Measurements from ENCODE around the gene KLHDC10.
"Not testable (repeated sequence)": the region's sequence is repeated elsewhere in the genome, so short reads cannot be mapped to it uniquely, and the experiment has no call there.

Gene KLHDC10

GRCh38 chr7:130114776-130115175, 44.4 kb downstream of the KLHDC10 start:
- in situ Hi-C loops (cut with MboI; ENCODE audit: low sequenced_read_pairs) = no loop called here

DNA sequence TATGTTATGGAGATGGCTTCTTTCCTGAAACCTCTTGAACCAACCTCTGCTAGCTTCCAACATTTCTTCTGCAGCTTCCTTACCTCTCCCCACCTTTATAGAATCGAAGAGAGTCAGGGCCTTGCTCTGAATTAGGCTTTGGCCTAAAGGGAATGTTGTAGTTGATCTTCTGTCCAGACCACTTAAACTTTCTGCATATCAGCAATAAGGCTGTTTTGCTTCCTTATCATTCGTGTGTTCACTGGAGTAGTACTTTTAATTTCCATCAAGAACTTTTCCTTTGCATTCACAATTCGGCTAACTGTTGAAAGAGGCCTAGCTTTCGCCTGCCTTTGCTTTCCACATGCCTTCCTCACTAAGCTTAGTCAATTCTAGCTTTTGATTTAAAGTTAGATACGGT, 48.0 kb downstream of the KLHDC10 start:
- in situ Hi-C loops (cut with MboI; ENCODE audit: low sequenced_read_pairs) = no loop called here

- in situ Hi-C loops (cut with MboI; ENCODE audit: low sequenced_read_pairs) = no loop called here
Measured at GRCh38 chr7:130118801-130119200, 48.5 kb downstream of the KLHDC10 start.

DNA sequence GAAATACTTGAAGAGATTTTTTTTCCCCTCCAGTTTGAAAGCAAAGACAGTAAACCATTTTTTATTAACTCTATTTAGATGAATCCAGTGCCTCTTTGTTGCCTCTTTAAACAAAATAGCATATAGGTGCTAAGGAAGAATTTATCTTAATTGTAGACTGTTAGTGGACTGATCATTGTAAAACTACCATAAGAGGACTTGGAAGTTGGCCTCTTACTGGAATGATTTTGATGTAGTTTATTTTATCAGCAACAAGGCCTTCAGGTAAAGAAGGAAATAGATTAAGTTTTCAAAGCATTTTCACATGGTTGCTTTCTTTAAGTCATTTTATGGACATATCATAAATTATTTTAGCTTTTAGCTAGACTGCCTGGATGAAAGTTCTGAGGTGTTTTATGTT, 53.2 kb downstream of the KLHDC10 start:
- in situ Hi-C loops (cut with MboI; ENCODE audit: low sequenced_read_pairs) = no loop called here

DNA sequence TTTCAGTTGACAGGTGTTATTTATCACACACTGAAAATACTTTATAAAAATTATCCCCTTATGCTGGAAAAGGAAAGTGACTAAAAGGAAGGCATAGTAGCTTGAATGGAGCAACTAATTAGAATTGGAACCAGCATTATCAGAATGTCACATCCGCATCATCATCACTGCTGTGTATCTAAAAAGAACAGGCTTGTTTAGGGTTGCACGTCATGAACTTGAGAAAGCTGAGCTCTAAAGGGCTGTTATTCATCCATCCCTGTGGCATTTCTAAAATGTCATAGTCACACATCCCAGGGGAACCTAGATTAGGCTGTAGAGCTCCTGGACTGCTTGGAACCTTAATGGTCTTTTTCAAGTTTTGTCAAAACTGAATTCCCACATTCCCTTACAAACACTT, 54.4 kb downstream of the KLHDC10 start:
- in situ Hi-C loops (cut with MboI; ENCODE audit: low sequenced_read_pairs) = no loop called here

- in situ Hi-C loops (cut with MboI; ENCODE audit: low sequenced_read_pairs) = not testable (repeated sequence)
Measured at GRCh38 chr7:130126840-130127239, 56.5 kb downstream of the KLHDC10 start.

- in situ Hi-C loops (cut with MboI; ENCODE audit: low sequenced_read_pairs) = no loop called here
Measured at GRCh38 chr7:130127404-130127803, 57.1 kb downstream of the KLHDC10 start.

DNA sequence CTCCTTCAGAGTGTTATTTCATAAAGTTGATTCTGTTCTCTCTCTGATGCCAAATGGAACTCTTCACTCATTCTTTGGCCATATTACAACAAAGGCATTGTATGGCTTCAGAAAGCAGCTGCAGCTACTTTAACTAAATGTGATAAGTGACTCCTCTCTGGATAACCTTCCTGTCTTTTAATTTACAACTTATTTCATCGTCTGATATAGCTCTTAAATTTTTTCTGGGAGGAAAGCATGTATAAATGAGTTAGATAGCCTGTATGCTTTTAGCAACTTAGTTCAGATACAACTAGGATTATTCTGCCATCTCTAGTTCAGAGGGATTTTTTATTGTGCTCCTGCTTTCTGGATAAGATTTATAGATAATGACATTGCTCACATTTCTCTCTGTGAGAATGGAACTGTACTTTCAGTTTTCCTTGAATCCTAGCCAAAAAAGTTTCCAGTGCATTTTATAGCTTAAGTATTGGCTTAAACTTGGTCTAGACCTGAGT, 57.5 kb downstream of the KLHDC10 start:
- in situ Hi-C loops (cut with MboI; ENCODE audit: low sequenced_read_pairs) = no loop called here

DNA sequence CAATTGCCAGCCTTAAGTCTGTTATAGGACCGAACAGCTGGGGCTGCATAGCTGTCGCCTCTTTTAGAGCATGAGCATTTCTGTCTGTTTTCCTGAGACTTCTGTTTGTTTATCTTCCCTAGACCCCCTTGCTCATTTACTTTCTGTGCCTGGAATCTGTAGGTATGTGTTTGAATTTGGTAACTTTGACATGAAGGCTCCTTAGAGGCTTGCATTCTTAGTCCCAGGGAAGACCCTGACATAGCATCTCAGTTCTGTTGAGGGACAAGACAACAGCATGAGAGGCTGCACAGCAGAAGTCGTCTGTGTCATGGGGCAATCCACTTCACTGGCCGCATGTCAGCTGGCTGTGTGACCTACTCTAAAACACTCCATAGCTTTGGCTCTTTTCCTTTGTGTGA, 58.7 kb downstream of the KLHDC10 start:
- in situ Hi-C loops (cut with MboI; ENCODE audit: low sequenced_read_pairs) = no loop called here

DNA sequence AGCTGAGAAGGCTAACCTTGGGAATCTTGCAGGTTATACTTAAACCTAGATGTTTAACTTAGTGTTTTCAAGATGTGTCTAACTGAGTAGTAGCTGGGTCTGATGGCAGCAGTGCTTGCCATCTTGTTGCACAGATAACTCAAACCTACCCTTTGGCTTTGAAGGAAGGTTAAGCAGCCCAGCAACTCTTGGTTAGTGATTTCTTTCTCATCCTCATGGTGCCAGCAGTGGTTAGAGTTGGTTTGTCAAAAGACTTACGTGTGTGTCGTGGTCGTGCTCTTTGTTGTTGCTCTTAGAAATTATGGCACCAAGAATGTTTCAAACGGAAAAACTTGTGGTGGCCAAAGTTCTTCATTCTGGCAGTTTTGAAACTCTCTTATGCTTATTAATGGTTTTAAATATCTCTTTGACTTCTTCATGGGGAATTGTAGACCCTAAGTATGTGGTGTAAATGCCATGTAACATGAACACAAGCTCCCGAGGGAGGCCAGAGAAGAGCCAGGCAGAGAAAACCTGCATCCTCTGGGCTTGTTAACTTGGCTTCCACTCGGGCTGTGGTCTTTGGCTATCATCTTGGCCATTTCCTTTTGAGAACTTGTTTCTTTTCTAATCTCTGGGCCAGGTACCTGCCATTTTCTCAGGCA, 61.0 kb downstream of the KLHDC10 start:
- in situ Hi-C loops (cut with MboI; ENCODE audit: low sequenced_read_pairs) = no loop called here

GRCh38 chr7:130131964-130132875, 61.9 kb downstream of the KLHDC10 start:
- in situ Hi-C loops (cut with MboI; ENCODE audit: low sequenced_read_pairs) = no loop called here

GRCh38 chr7:130133029-130133782, 62.9 kb downstream of the KLHDC10 start:
- in situ Hi-C loops (cut with MboI; ENCODE audit: low sequenced_read_pairs) = no loop called here

DNA sequence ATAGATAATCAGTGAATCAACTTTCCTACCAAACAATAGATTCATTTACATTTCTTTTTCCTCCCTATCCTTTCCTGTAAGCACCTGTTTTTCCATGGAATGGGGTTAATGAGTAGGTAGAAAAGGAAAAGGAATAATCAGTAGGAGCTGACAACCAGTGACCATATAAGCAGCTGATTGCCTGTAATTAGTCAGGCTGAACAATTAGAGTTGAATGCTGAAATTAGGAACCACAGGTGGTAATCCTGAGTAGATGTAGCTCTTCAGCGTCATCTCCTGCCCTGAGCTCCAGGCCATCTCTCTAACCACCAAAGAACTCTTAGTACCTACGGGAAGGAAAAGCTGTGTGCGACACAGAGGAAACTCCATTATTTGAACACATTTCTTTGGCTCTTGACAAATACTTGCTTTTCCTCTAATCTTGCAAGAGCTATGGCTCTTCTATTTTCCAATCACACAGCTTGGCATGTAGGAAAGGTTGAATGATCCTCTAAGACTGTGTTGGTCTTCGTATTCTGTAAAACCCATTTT, 63.8 kb downstream of the KLHDC10 start:
- in situ Hi-C loops (cut with MboI; ENCODE audit: low sequenced_read_pairs) = no loop called here

DNA sequence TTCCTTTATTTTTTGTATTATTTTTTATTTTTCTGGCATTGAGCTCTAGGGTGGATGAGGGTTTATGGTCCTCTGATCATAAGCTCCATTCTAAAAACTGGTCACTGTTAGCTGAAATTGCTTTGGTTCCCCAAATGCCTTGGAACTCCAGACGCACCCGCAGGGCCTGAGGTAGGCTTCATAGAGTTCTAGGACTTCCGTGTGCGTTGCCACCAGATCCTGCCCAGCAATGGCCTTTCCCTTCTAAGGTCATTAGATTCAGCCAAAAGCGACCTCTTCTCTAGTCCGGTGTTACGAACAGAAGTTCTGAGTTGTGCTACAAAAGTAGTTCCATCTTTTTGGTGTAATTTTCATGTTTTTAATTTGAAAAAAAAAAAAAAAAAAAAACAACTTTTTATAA, 64.4 kb downstream of the KLHDC10 start:
- in situ Hi-C loops (cut with MboI; ENCODE audit: low sequenced_read_pairs) = no loop called here

- in situ Hi-C loops (cut with MboI; ENCODE audit: low sequenced_read_pairs) = no loop called here
Measured at GRCh38 chr7:130135208-130136205, 65.2 kb downstream of the KLHDC10 start.

- in situ Hi-C loops (cut with MboI; ENCODE audit: low sequenced_read_pairs) = no loop called here
Measured at GRCh38 chr7:130136579-130137167, 66.3 kb downstream of the KLHDC10 start.

DNA sequence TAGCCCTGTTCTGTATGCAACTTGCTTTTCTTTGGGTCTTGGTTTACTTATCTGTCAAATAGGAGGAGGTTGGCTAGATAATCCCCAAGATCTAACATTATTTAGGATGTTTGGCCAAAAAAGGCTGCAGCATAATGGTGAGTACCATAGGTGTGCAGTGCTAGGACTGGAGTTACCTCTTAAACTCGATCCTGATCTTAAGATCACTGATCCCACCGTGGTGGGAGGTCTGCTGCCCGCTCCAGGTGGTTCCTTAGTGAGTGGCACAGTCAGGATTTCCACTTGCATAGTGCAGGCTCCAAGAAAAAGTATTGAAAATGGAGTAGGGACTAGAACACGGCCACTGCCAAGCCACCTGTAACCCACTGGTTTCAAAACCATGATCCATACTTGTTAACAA, 66.9 kb downstream of the KLHDC10 start:
- in situ Hi-C loops (cut with MboI; ENCODE audit: low sequenced_read_pairs) = no loop called here

DNA sequence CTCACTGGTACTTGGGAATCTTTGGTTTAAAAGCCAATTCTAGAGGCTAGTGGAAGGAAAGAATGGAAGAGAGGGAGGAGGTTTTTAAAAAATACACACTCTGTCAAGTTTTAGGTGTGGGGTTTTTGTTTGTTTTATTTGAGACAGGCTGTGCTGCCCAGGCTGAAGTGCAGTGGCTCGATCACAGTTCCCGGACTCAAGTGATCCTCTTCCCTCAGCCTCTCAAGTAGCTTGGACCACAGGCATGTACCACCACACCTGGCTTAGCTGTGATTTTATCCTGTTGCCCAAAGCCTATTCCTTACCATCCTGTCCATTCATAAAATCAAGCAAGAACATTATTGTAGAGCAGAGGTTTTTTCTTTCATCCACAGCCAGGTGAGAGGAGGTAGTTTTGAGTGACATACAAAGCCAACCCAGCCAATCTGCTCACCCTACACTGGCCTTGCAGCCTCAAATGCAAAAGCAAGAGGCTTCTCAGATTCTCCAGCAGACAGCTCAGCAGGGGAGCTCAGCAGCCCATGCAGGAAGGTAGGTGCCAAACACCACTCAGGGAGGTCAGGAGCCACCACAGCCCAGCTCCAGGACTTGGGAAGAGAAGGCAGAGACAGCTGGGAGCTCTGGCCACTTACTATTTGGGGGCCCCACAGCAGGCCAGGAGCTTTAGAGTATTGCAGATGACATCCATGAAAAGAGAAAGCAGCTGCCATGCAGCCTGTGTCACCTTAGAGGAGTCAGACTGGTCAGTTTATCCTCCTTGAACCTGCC, 69.0 kb downstream of the KLHDC10 start:
- in situ Hi-C loops (cut with MboI; ENCODE audit: low sequenced_read_pairs) = no loop called here
